Activated T-helper 1 cell treated with anti-CD3 and anti-CD28 coated beads, Interleukin-2, amount 50 U/mL, for 16 hours (primary cell): Measurements from ENCODE around the gene BTN2A1.

ENCODE experiments used
- DNase-seq, 2 donors: peaks; one replicate each; pipeline ENCODE4 v3.0.0-alpha.2; 2020; ENCODE audit warnings: low read depth in 1 of 2, low spot score in 1 of 2

BTN2A1 gene

GRCh38 chr6:26465776-26466175 is 8.0 kb downstream of the BTN2A1 start:
- DNase-seq, result no peak

- DNase-seq, result no peak
Observed at GRCh38 chr6:26468829-26469228, 11.1 kb downstream of the BTN2A1 start.

GRCh38 chr6:26470643-26471042 is 12.9 kb downstream of the BTN2A1 start:
- no peak for DNase-seq

GRCh38 chr6:26471970-26472369 is 14.2 kb downstream of the BTN2A1 start:
- no peak for DNase-seq

GRCh38 chr6:26472549-26473290 is 15.0 kb downstream of the BTN2A1 start:
- DNase-seq, result no peak

GRCh38 chr6:26473429-26473757 is 15.6 kb downstream of the BTN2A1 start:
- no peak for DNase-seq

GRCh38 chr6:26473758-26474438 is 16.1 kb downstream of the BTN2A1 start:
- peak; percentile 44 to 66 for DNase-seq

GRCh38 chr6:26474439-26474881 is 16.7 kb downstream of the BTN2A1 start:
- no peak for DNase-seq

- DNase-seq, result no peak
Observed at GRCh38 chr6:26475823-26476729, 18.3 kb downstream of the BTN2A1 start.

- DNase-seq, result no peak
Observed at GRCh38 chr6:26476896-26477295, 19.1 kb downstream of the BTN2A1 start.

GRCh38 chr6:26477426-26477825 is 19.7 kb downstream of the BTN2A1 start:
- no peak for DNase-seq

- no peak for DNase-seq
Observed at GRCh38 chr6:26478100-26478984, 20.6 kb downstream of the BTN2A1 start.

GRCh38 chr6:26478985-26479278 is 21.2 kb downstream of the BTN2A1 start:
- DNase-seq, result no peak

GRCh38 chr6:26482338-26482737 is 24.6 kb downstream of the BTN2A1 start:
- no peak for DNase-seq

GRCh38 chr6:26483727-26484126 is 26.0 kb downstream of the BTN2A1 start:
- DNase-seq, result no peak

GRCh38 chr6:26484161-26484560 is 26.4 kb downstream of the BTN2A1 start:
- no peak for DNase-seq

- no peak for DNase-seq
Observed at GRCh38 chr6:26485112-26485780, 27.5 kb downstream of the BTN2A1 start.

- DNase-seq, result no peak
Observed at GRCh38 chr6:26486358-26486757, 28.6 kb downstream of the BTN2A1 start.

GRCh38 chr6:26487466-26487865 is 29.7 kb downstream of the BTN2A1 start:
- DNase-seq, result no peak
